K562 (cell line): Measurements from ENCODE around the gene KRIT1. TPM values are rescaled to one million over a fixed set of nuclear protein-coding genes. Genes with fewer than 3 reads are reported as not detected.

Source experiments
- ATF2 ChIP-seq: sonication (generic); formaldehyde crosslinking; IDR thresholded peaks from 2 replicates; pipeline ENCODE4 v1.8.1; 2022; ENCODE audit warnings: missing genetic modification reagents
- CBX2 ChIP-seq: fragments of 200-600 bp; sonication (generic); IDR thresholded peaks from one replicate; pipeline ENCODE4 v1.6.1; 2012; ENCODE audit warnings: mild to moderate bottlenecking, low read length, inconsistent platforms; ENCODE audit not compliant: insufficient read depth, poor library complexity, severe bottlenecking
- CBX3 ChIP-seq, 2 experiments: IDR thresholded peaks; 1 replicate in 1 of 2; 2 replicates in 1 of 2; pipeline ENCODE4 v1.6.1; 2012; ENCODE audit warnings: inconsistent platforms in 2 of 2, low read length in 2 of 2, borderline replicate concordance in 1 of 2, control low read depth in 1 of 2
- CBX5 ChIP-seq: IDR thresholded peaks from 2 replicates; pipeline ENCODE4 v1.6.1; 2014; ENCODE audit warnings: low read depth, borderline replicate concordance
- CHAMP1 ChIP-seq: fragments of 450-650 bp; IDR thresholded peaks from 2 replicates; pipeline ENCODE4 v1.6.1; 2016; ENCODE audit warnings: mild to moderate bottlenecking
- DDX20 ChIP-seq: fragments of 450-650 bp; IDR thresholded peaks from 2 replicates; pipeline ENCODE4 v1.6.1; 2016; ENCODE audit warnings: missing genetic modification characterization, low read depth, mild to moderate bottlenecking, missing compliant biosample characterization, moderate library complexity
- GATA2 ChIP-seq: sonication (generic); formaldehyde crosslinking; IDR thresholded peaks from 2 replicates; pipeline ENCODE4 v1.4.0; 2020; ENCODE audit warnings: mild to moderate bottlenecking, missing genetic modification reagents
- NCOA6 ChIP-seq: fragments of 450-650 bp; IDR thresholded peaks from 2 replicates; pipeline ENCODE4 v1.6.1; 2017; ENCODE audit warnings: mild to moderate bottlenecking
- NONO ChIP-seq, 2 experiments: fragments of 200-400 bp in 1 of 2; fragments of 450-650 bp in 1 of 2; formaldehyde crosslinking in 1 of 2; IDR thresholded peaks; 2 replicates each; pipeline ENCODE4 v1.6.1; 2017; ENCODE audit warnings: low read depth in 2 of 2, mild to moderate bottlenecking in 2 of 2, moderate library complexity in 2 of 2, low read length in 1 of 2
- RB1 ChIP-seq: fragments of 450-650 bp; IDR thresholded peaks from 2 replicates; pipeline ENCODE4 v1.6.1; 2017; ENCODE audit warnings: low read depth, mild to moderate bottlenecking
- TARDBP ChIP-seq: fragments of 450-650 bp; IDR thresholded peaks from 2 replicates; pipeline ENCODE4 v1.6.1; 2016
- TCF15 ChIP-seq: fragments of 250-450 bp; sonication (Bioruptor Pico); IDR thresholded peaks from 2 replicates; pipeline ENCODE4 v1.8.0; 2022; ENCODE audit warnings: moderate library complexity, mild to moderate bottlenecking, inconsistent platforms
- TFAP4 ChIP-seq: sonication (generic); formaldehyde crosslinking; IDR thresholded peaks from 2 replicates; pipeline ENCODE4 v1.8.0; 2022; ENCODE audit warnings: missing genetic modification reagents, mild to moderate bottlenecking, moderate library complexity, borderline replicate concordance
- U2AF1 ChIP-seq: fragments of 200-400 bp; formaldehyde crosslinking; optimal IDR thresholded peaks from 2 replicates; pipeline ENCODE3; 2017; ENCODE audit warnings: mild to moderate bottlenecking, low read depth, low read length, moderate library complexity
- ZBTB9 ChIP-seq: fragments of 450-650 bp; formaldehyde crosslinking; IDR thresholded peaks from 2 replicates; pipeline ENCODE4 v1.4.0; 2020; ENCODE audit warnings: mild to moderate bottlenecking, moderate library complexity
- ZC3H8 ChIP-seq: fragments of 450-650 bp; IDR thresholded peaks from 2 replicates; pipeline ENCODE4 v1.6.1; 2017
- ZNF431 ChIP-seq: sonication (generic); formaldehyde crosslinking; IDR thresholded peaks from 2 replicates; pipeline ENCODE4 v1.8.0; 2022; ENCODE audit warnings: mild to moderate bottlenecking, missing genetic modification reagents
- ZNF561 ChIP-seq: fragments of 450-650 bp; formaldehyde crosslinking; conservative IDR thresholded peaks from 2 replicates; pipeline ENCODE4 v1.4.0; 2020; ENCODE audit warnings: mild to moderate bottlenecking, moderate library complexity
- ZNF584 ChIP-seq: fragments of 200-800 bp; sonication (Bioruptor generic); IDR thresholded peaks from 2 replicates; pipeline ENCODE4 v1.6.1; 2016; ENCODE audit warnings: low read depth, mild to moderate bottlenecking, missing genetic modification characterization, missing compliant biosample characterization
- ZNF780A ChIP-seq: fragments of 250-450 bp; sonication (Bioruptor Pico); IDR thresholded peaks from 2 replicates; pipeline ENCODE4 v1.5.0; 2021; ENCODE audit warnings: mild to moderate bottlenecking
- ZNF830 ChIP-seq: fragments of 250-450 bp; sonication (Bioruptor Pico); IDR thresholded peaks from 2 replicates; pipeline ENCODE4 v1.5.0; 2021; ENCODE audit warnings: mild to moderate bottlenecking
- ZSCAN32 ChIP-seq: fragments of 450-650 bp; formaldehyde crosslinking; IDR thresholded peaks from 2 replicates; pipeline ENCODE4 v1.4.0; 2020; ENCODE audit warnings: mild to moderate bottlenecking, moderate library complexity
- polyA plus RNA-seq, 8 experiments: library from polyadenylated mRNA; depleted of rRNA in 4 of 8; stranded (reverse) in 5 of 8; unstranded in 3 of 8; fragments of >200 nt; fragmentation: Nextera tagmentation in 2 of 8; fragmentation: Illumina TruSeq in 1 of 8; extraction: Ambion mirVana in 2 of 8; extraction: Trizol in 1 of 8; gene quantifications; 2 replicates each; pipeline versions ENCODE4 v1.2.1 to v1.2.3, GENCODE V29; 2011 to 2014; ENCODE audit warnings: inconsistent platforms in 1 of 8, missing spikeins in 1 of 8
- total RNA-seq, 7 experiments: library from RNA; depleted of rRNA in 6 of 7; stranded (reverse); fragments of >200 nt in 6 of 7; fragmentation: Illumina TruSeq in 2 of 7; extraction: Trizol in 2 of 7; gene quantifications; 2 replicates each; pipeline versions ENCODE4 v1.2.1 to v1.2.3, GENCODE V29; 2011 to 2021; ENCODE audit warnings: low replicate concordance in 1 of 7

The KRIT1 gene
- total and polyA plus RNA-seq, 9 of the 15 experiments (the other 6 are each of a cell fraction or from before 2014, with no cell fraction given), result 21.5 to 81.4 (median 55.9) TPM

- TF ChIP-seq ZBTB9 (no peak), TARDBP (no peak), ZSCAN32 (no peak), CHAMP1 (no peak), GATA2 (no peak), ZNF780A (CRISPR knock-in tag) (no peak), ZC3H8 (peak; percentile 35; the same call in 1 of the 2 replicates), RB1 (peak; percentile 70), TCF15 (CRISPR knock-in tag) (no peak), DDX20 (tag) (no peak), CBX5 (no peak), U2AF1 (no peak), CBX2 (no peak), ATF2 (CRISPR knock-in tag) (no peak), NCOA6 (no peak), ZNF431 (CRISPR knock-in tag) (no peak), CBX3 (IDR thresholded peaks at IDR 0.05; ENCODE audit: borderline replicate concordance in 1 of 2, low read length in 2 of 2) (peak in 1 of 2 experiments; percentile 81; a peak in 2 of 3 replicates), NONO (IDR thresholded peaks at IDR 0.05; ENCODE audit: low read depth in 2 of 2, low read length in 1 of 2) (0 out of 4 replicates have a peak, but pooled peaks of 1 of the 2 experiments have one; percentile 26), TFAP4 (CRISPR knock-in tag) (peak; percentile 75), ZNF561 (CRISPR knock-in tag) (no peak), ZNF584 (CRISPR knock-in tag) (no peak), ZNF830 (CRISPR knock-in tag) (no peak)
These were observed at the start of gene KRIT1, which contains the start of gene ANKIB1 (continued) for GRCh38 chr7:92245487-92246359.
